Keratinocyte (primary cell): ENCODE results near the gene DFFB.

ENCODE experiments used
- EZH2 ChIP-seq: IDR thresholded peaks from one replicate; pipeline ENCODE4 v1.6.1; 2012; ENCODE audit warnings: inconsistent platforms, mild to moderate bottlenecking, low read length, moderate library complexity
- TF ChIP-seq, protein P1 (sequence below), 3 experiments: IDR thresholded peaks in 1 of 3; conservative IDR thresholded peaks in 1 of 3; optimal IDR thresholded peaks in 1 of 3; 2 replicates in 2 of 3; 3 replicates in 1 of 3; pipeline versions ENCODE3 to v1.5.1; 2011; ENCODE audit warnings: low read length in 3 of 3, mild to moderate bottlenecking in 3 of 3, moderate library complexity in 2 of 3, control low read depth in 1 of 3, inconsistent platforms in 1 of 3; ENCODE audit not compliant: insufficient read depth in 2 of 3; ENCODE audit errors: extremely low read depth in 1 of 3

DNA sequence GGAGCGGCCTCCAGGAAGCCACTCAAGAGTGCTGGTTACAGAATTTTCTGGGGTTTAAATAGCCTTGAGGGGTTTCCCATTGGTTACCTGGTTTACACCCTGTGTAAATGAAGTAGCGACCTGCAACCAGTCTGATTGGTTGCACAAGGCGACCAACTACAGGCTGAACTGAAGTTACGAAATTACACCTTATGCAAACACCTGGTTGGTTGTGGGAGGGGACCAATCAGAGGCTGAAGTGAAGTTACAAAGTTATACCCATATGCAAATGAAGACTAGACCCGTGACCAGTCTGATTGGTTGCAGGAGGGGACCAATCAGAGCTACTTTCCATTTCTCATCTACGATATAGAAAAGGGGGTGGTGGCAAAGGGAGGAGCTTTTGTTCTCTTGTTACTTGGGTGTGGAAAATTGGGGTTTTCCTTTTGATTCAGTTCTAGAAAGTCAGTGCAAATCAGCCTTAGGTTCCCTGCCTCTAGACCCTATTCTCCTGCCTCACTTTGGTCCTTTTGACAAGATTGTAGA, 65.0 kb downstream of the DFFB start:
- TF ChIP-seq, protein P1, sequence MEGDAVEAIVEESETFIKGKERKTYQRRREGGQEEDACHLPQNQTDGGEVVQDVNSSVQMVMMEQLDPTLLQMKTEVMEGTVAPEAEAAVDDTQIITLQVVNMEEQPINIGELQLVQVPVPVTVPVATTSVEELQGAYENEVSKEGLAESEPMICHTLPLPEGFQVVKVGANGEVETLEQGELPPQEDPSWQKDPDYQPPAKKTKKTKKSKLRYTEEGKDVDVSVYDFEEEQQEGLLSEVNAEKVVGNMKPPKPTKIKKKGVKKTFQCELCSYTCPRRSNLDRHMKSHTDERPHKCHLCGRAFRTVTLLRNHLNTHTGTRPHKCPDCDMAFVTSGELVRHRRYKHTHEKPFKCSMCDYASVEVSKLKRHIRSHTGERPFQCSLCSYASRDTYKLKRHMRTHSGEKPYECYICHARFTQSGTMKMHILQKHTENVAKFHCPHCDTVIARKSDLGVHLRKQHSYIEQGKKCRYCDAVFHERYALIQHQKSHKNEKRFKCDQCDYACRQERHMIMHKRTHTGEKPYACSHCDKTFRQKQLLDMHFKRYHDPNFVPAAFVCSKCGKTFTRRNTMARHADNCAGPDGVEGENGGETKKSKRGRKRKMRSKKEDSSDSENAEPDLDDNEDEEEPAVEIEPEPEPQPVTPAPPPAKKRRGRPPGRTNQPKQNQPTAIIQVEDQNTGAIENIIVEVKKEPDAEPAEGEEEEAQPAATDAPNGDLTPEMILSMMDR (optimal IDR thresholded peaks at IDR 0.05 in 1 of 3, IDR thresholded peaks at IDR 0.05 in 1 of 3, conservative IDR thresholded peaks at IDR 0.05 in 1 of 3; ENCODE audit: extremely low read depth in 1 of 3, insufficient read depth in 2 of 3, low read length in 3 of 3): no peak
- TF ChIP-seq EZH2: no peak
